Measurements from ENCODE around the gene DYTN.
A peak's percentile ranks its signal among the peaks of the same experiment; 100 is the strongest.

Gene DYTN

GRCh38 chr2:206619011-206619410 is 99.2 kb downstream of the DYTN start:
- FAIRE-seq = no peak
- no peak for DNase-seq (ENCODE audit: insufficient read length, low spot score)

DNA sequence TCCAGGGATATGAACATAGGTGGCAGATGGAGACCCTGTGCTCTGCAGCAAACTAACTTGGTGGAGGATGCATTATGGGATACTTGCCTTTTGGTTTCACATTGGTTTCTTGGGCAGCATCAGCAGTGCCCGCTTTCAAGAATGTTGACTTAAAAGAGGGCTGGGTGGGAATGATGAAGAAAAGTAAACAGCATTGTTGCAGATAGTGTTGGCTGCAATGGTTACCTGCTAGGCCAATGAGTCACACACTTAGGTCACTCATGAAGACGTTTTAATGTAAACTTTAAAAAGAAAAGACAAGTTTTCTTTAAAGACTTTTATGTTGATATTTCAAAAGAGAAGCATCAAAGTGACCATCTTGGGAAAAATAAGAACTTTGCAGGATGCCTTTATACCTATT is 102.0 kb downstream of the DYTN start:
- no peak for FAIRE-seq
- DNase-seq (ENCODE audit: insufficient read length, low spot score) = no peak

DNA sequence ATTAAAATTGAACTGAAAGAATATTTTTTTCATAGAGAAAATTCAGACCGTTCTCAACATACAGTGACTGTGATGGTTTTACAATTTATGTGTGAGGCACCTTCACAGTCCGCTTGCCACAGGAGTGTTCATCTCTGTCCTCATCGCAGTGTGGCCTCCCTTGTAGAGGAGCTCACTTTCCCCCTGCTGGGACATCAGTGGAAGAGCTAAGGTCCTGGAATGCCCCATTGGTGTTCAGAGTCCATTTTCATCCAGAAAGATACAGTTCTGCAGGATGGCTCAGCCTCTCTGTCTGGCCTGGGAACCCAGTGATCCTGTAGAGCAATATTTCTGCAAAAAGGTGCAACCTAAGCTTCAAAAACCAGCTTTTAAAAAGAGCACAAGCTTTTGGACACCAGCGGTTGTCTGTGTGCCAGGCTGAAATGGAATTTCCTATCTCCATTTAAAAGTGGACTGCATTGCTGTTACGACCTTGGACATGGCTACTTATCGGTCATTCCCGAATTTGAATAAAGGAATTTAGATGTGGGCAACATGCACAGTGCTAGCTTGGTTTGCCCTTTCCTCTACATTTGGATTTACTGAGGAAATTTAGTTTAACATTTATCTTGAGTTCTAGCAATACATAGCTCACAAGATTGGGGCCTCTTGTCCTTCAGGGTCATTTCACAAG is 102.6 kb downstream of the DYTN start:
- DNase-seq (ENCODE audit: insufficient read length, low spot score) = no peak
- FAIRE-seq = no peak

GRCh38 chr2:206614811-206615210 is 103.4 kb downstream of the DYTN start:
- FAIRE-seq (no peak), DNase-seq (ENCODE audit: insufficient read length, low spot score) (peak; percentile 48)

DNA sequence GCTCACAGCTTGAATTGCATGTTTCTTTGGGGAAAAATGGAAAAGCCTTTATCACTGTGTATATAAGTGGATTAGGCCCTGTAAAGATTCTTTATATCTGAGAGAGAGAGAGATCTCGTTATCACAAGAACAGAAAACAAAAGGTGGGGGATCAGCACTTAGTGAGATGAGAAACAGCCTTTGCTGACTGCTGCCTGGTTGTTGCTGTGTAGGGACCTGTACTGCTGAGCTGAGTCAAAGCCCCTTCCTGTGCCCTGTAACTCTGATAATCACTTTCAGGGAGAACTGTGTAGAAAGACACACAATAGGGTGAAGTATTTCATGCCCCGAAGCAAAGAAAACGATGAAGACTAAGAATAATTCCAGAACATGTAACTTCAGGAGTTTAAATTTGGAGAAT is 106.5 kb downstream of the DYTN start:
- FAIRE-seq (no peak), DNase-seq (ENCODE audit: insufficient read length, low spot score) (no peak)

DNA sequence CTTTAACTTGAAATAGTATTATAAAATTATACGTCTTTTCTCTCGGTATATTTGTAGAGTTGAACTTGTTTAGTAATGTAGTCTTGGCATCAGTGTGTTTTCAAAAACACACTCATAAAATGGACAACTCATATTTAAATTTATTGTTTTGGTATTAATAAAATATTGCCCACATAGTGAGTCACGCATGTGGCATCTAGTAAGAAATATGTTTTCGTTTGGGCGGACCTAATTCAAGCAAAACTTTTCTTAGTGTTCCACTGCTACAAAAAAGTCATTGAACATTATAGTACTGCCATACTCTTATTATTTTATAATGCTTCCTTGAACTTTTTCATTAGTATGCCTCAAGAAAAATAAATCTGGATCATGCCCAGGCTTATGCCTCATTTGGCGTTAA is 107.0 kb downstream of the DYTN start:
- no peak for FAIRE-seq
- peak; percentile 3 for DNase-seq (ENCODE audit: insufficient read length, low spot score)

- no peak for FAIRE-seq
- DNase-seq (ENCODE audit: insufficient read length, low spot score) = no peak
Measured at GRCh38 chr2:206610451-206610850, 107.7 kb downstream of the DYTN start.

- no peak for DNase-seq (ENCODE audit: insufficient read length, low spot score)
- FAIRE-seq = no peak
Measured at GRCh38 chr2:206603243-206603642, 115.0 kb downstream of the DYTN start.

Data from HTR-8/SVneo (cell line).